ENCODE data around the gene SMIM43. TPM values are rescaled to one million over a fixed set of nuclear protein-coding genes. Genes with fewer than 3 reads are reported as not detected.

Gene SMIM43
- total RNA-seq, 1 experiment from 2014 or later, result not detected

- H3K9ac ChIP-seq (ENCODE audit: low read length), result no peak overlapping the region
- no peak overlapping the region for H3K27ac ChIP-seq (ENCODE audit: low read depth, low read length)
- ChIA-PET POLR2A (no interaction called here), CTCF (no interaction called here), RAD21 (ENCODE audit: low non-redundant PET in 1 of 2, low total read pairs in 2 of 2, uncharacterized antibody in 2 of 2, unreplicated experiment in 2 of 2) (no interaction called here)
- no peak overlapping the region for H3K4me2 ChIP-seq (ENCODE audit: low read length)
- no peak for DNase-seq (ENCODE audit: low read depth, low spot score)
- no peaks in the 10 kb centered on the region for H3K79me2 ChIP-seq (ENCODE audit: insufficient read depth, low read length)
- no peaks in the 10 kb centered on the region for H4K20me1 ChIP-seq (ENCODE audit: insufficient read depth)
- TF ChIP-seq ZBTB33 (IDR thresholded peaks at IDR 0.05; ENCODE audit: extremely low read depth, insufficient replicate concordance, low read length) (no peak), CBX3 (IDR thresholded peaks at IDR 0.05; ENCODE audit: low read depth) (no peak), EGR1 (IDR thresholded peaks at IDR 0.05; ENCODE audit: low read depth) (no peak), POLR2AphosphoS5 (IDR thresholded peaks at IDR 0.05; ENCODE audit: low read depth, low read length) (no peak)
- no peaks in the 10 kb centered on the region for H3K9me2 ChIP-seq (ENCODE audit: insufficient read depth)
- no peaks in the 10 kb centered on the region for H3K36me3 ChIP-seq (ENCODE audit: control insufficient read depth in 1 of 2, insufficient read depth in 2 of 2, low read length in 2 of 2)
- H3K4me3 ChIP-seq (replicated peaks in 1 of 2; ENCODE audit: low read depth in 1 of 2, low read length in 2 of 2), result no peak overlapping the region
- ATAC-seq, result no peak
- BruUV-seq (replicated peaks), result no TSS peak
- no peak overlapping the region for H2AFZ ChIP-seq (ENCODE audit: low read depth, low read length, poor library complexity, severe bottlenecking)
- no peaks in the 10 kb centered on the region for H3K9me3 ChIP-seq (ENCODE audit: control insufficient read depth in 1 of 2, insufficient read depth in 1 of 2, low read depth in 1 of 2, low read length in 2 of 2)
- no peaks in the 10 kb centered on the region for H3K4me1 ChIP-seq (ENCODE audit: control insufficient read depth in 1 of 2, insufficient read depth in 2 of 2, low read length in 2 of 2)
- intact Hi-C loops (cut with micrococcal nuclease), result no loop called here
- H3K27me3 ChIP-seq (ENCODE audit: insufficient read depth, low read length), result no peaks in the 10 kb centered on the region
Measured at GRCh38 chr4:121720109-121720508, 44.9 kb downstream of the SMIM43 start.

GRCh38 chr4:121717680-121718237 lies 47.2 kb downstream of the SMIM43 start:
- Histone ChIP-seq H3K27ac (ENCODE audit: low read depth, low read length) (no peak overlapping the region), H4K20me1 (ENCODE audit: insufficient read depth) (no peaks in the 10 kb centered on the region), H3K27me3 (ENCODE audit: insufficient read depth, low read length) (no peaks in the 10 kb centered on the region), H3K9ac (ENCODE audit: low read length) (no peak overlapping the region), H3K9me3 (ENCODE audit: control insufficient read depth in 1 of 2, insufficient read depth in 1 of 2, low read depth in 1 of 2, low read length in 2 of 2) (no peaks in the 10 kb centered on the region), H3K36me3 (ENCODE audit: control insufficient read depth in 1 of 2, insufficient read depth in 2 of 2, low read length in 2 of 2) (no peaks in the 10 kb centered on the region), H3K4me1 (ENCODE audit: control insufficient read depth in 1 of 2, insufficient read depth in 2 of 2, low read length in 2 of 2) (no peaks in the 10 kb centered on the region), H3K79me2 (ENCODE audit: insufficient read depth, low read length) (no peaks in the 10 kb centered on the region), H3K4me2 (ENCODE audit: low read length) (no peak overlapping the region), H3K9me2 (ENCODE audit: insufficient read depth) (no peaks in the 10 kb centered on the region), H2AFZ (ENCODE audit: low read depth, low read length, poor library complexity, severe bottlenecking) (no peak overlapping the region), H3K4me3 (replicated peaks in 1 of 2; ENCODE audit: low read depth in 1 of 2, low read length in 2 of 2) (no peak overlapping the region)
- BruUV-seq (replicated peaks), result no TSS peak
- CTCF ChIA-PET, result no interaction called here
- POLR2A ChIA-PET, result no interaction called here
- RAD21 ChIA-PET (ENCODE audit: low non-redundant PET in 1 of 2, low total read pairs in 2 of 2, uncharacterized antibody in 2 of 2, unreplicated experiment in 2 of 2), result no interaction called here
- ATAC-seq, result no peak
- DNase-seq (ENCODE audit: low read depth, low spot score), result no peak
- intact Hi-C loops (cut with micrococcal nuclease), result no loop called here
- TF ChIP-seq POLR2A (IDR thresholded peaks at IDR 0.05; ENCODE audit: borderline replicate concordance, extremely low read depth, insufficient read depth, insufficient read length), result no peak
- TF ChIP-seq POLR2AphosphoS5 (IDR thresholded peaks at IDR 0.05; ENCODE audit: low read depth, low read length), result no peak
- no peak for TF ChIP-seq CTCF (IDR thresholded peaks at IDR 0.05 in 2 of 3, conservative IDR thresholded peaks at IDR 0.05 in 1 of 3; ENCODE audit: borderline replicate concordance in 1 of 3, insufficient read depth in 1 of 3, low read depth in 2 of 3, low read length in 2 of 3)
- TF ChIP-seq ZBTB33 (IDR thresholded peaks at IDR 0.05; ENCODE audit: extremely low read depth, insufficient replicate concordance, low read length), result no peak
- no peak for TF ChIP-seq SIN3A (IDR thresholded peaks at IDR 0.05; ENCODE audit: low read depth)
- TF ChIP-seq ZNF274 (IDR thresholded peaks at IDR 0.05; ENCODE audit: low read depth, low read length), result no peak
- TF ChIP-seq MAX (IDR thresholded peaks at IDR 0.05), result no peak
- TF ChIP-seq ZFX (IDR thresholded peaks at IDR 0.05), result no peak
- TF ChIP-seq ATF3 (IDR thresholded peaks at IDR 0.05), result no peak
- TF ChIP-seq EZH2phosphoT487 (IDR thresholded peaks at IDR 0.05; ENCODE audit: borderline replicate concordance), result no peak
- no peak for TF ChIP-seq SP1 (IDR thresholded peaks at IDR 0.05; ENCODE audit: low read depth)
